Fibroblast of upper back skin (primary cell): Measurements from ENCODE around the gene LGALS7.
"Not testable (repeated sequence)": the region's sequence is repeated elsewhere in the genome, so short reads cannot be mapped to it uniquely, and the experiment has no call there.

Experiments used
- DNase-seq: peaks from one replicate; pipeline ENCODE4 v3.0.0-alpha.2; 2013

Gene LGALS7

DNA sequence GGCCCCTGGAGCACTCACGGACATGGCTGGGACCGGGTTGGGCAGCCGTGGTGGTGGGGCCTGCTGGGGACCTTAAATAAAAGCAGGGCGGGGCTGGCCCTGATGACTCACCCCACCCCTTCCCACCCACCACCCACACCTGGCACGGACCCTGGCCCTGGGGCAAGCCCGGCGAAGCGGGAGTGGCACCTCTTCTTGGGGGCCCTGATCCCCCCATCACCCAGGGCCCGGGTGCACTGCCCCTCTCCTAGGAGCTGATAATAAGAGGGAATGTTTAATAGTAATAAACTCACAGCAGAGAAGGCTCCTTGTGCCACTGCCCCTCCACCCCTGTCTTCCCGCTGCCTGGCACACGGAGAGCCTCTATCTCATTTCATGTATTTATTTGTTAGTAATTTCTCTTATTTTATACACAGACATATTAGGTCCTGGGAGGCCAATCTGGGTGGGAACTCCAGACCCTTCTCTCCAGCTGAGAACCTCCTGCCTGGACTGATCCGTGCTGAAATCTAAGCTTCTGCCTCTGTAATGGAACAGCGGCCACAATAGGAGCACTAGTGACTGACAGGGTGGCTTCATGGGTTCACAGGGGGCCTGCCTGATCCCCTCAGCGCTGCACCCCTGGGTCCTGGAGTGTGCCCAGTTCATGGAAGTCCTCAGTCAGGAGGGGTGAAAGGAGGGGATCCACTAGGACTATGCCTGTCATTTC is at the start of gene LGALS7:
Gene LGALS7, minus strand, starts transcription at position 49 of the 709 bp plus-strand sequence. Its CDS starts 25 bp downstream, at position 24.
- no peak for DNase-seq

DNA sequence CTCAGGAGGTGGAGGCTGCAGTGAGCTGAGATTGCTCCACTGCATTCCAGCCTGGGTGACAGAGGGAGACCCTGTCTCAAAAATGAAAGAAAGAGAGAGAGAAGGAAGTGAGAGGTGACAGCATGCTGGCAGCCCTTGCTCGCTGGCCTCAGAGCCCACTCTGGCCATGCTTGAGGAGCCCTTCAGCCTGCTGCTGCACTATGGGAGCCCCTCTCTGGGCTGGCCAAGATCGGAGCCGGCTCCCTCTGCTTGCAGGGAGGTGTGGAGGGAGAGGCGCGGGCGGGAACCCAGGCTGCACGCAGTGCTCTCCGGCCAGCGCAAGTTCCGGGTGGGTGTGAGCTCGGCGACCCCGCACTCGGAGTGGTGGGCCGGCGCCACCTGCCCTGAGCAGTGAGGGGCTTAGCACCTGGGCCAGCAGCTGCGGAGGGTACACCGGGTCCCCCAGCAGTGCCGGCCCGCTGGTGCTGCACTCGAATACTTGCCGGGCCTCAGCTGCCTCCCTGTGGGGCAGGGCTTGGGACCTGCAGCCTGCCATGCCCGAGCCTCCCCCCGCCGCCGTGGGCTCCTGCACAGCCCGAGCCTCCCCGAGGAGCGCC is 48.0 kb upstream of the LGALS7 start:
- not testable (repeated sequence) for DNase-seq

DNA sequence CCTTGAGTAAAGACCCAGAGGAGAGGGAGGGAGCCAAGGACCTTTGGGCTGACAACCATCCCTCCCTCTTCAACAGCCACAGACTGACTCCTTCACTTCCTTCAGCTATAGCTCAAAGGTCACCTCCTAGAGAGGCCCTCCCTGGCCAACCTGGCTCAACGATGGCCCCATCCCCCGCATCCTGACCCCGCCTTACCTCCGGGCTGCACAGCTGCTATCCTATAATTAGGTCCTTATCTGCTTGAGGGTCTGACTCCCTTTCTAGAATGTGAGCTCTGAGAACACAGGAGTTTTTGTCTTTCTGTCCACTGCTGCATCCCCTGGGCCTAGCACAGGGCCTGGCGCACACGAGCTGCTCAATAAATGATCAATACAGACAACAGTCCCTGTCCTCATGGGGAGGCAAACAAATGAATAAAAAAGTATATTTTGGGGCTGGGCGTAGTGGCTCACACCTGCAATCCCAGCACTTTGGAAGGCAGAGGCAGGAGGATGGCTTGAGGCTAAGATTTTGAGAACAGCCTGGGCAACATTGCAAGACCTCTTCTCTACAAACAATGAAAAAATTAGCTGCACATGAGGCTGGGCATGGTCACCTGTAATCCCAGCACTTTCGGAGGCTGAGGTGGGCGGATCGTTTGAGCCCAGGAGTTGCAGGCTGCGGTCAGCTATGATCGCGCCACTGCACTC is 46.1 kb upstream of the LGALS7 start:
- no peak for DNase-seq

DNA sequence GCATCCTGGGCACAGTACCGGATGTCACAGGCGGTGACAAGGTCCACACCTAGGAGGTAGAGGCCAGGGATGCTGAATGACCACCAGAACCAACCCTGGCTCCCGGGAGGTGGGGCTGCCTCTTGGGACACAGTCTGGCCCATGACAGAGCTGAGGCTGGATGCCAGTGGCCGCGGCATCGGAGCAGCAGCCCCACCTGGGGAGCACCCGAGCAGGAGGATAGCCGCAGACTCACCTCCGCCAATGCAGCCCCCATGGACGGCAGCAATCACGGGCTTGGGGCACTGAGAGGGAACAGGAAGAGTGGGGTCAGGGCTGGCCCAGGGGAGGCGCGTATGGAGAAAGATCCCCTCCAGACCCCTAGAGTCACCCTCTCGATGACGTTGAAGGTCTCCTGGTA is 43.8 kb upstream of the LGALS7 start:
- DNase-seq: no peak

DNA sequence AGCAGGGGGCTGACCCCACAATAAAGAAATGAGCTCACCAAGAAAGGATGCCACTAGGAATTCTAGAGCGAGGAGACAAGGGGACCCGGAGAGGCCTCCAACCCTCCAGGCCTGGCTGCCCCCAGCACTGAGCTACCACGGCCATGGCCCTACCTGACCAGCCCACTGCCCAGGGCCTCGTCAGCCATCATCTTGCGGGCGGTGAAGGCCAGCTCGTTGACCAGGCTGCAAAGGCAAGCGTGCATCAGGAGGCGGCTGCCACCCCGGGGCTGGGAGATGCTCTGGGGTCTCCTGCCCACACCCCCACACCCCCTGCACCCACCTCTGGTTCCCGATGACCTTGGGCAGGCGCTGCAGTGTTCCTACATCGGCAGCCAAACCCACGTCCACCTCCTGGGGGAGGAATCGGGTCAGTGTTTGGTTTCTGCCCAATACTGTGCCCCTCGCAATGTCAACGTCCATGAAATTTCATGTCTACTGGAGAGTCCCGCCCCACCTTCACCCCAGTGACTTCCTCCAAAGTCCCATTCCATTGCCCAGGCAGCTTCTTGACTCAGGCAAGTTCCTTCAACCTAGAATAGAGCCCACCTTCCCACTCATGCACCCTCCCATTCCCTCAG is 42.9 kb upstream of the LGALS7 start:
- DNase-seq: no peak

DNA sequence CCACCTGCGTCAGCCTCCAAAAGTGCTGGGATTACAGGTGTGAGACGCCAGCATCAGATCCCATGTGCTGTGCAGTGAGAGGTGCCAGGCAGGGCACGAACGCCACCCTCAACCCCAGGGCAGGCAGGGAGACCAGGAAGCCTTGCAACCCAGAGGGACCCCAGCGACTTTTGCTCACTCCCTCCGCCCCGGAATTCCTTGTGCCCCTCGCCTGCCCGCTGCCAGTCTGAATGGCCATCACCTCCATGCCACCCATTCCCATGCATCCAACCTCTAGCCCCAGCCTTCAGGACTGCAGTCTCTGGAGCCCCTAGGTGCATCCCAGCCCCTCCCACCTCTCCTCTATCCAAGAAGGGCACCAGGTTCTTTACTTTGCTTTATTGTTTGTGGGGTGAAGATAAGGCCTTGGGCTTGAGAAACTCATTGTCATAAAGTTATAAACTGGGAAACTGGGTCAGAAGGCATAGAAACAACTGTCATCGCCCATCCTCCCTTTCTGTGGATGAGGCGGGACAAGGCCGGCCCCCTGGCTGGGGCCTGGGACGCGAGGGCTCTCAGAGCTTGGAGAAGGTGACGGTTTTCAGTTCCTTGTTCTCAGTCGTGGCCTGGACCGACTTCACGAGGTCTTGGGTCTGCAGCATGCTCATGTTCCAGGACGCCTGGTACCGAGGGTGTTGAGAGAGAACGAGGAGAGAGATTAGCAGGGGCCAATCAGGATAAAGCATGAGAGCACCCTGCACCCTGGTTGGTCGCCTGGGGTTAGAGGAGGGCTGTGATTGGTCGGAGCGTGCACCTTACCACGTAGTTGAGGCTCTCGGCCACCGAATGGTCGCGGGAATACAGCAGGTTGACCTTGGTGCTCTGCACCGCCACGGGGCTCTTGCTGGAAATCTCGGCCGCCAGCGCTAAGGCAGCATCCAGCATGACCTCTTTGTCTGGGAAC is 42.0 kb upstream of the LGALS7 start:
- no peak for DNase-seq

DNA sequence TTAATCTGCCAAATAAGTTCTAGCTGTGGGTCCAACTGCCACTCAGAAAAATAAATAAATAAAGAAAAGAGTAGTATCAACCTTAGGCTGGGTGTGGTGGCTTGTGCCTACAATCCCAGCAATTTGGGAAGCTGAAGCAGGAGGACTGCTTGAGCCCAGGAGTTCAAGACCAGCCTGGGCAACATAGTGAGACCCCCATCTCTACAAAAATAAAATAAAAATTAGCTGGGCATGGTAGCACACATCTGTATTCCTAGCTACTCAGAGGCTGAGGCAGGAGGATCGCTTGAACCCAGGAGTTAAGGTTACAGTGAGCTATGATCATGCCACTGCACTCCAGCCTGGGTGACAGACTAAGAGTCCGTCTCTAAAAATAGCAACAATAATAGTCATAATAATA is 40.6 kb upstream of the LGALS7 start:
- not testable (repeated sequence) for DNase-seq

DNA sequence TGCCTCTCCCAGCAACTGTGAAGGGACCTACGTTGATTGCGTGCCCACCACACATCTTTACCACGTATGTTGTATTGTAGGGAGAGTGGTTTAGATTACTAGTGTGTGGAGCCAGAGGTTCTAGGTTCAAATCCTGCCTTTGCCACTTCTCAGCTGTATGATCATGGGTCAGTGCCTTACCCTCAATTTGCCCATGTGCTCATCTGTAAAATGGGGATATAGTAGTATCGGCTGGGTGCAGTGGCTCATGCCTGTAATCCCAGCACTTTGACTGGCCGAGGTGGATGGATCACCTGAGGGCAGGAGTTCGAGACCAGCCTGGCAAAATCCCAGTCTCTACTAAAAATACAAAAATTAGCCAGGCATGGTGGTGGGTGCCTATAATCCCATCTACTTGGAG is 40.0 kb upstream of the LGALS7 start:
- DNase-seq: no peak

DNA sequence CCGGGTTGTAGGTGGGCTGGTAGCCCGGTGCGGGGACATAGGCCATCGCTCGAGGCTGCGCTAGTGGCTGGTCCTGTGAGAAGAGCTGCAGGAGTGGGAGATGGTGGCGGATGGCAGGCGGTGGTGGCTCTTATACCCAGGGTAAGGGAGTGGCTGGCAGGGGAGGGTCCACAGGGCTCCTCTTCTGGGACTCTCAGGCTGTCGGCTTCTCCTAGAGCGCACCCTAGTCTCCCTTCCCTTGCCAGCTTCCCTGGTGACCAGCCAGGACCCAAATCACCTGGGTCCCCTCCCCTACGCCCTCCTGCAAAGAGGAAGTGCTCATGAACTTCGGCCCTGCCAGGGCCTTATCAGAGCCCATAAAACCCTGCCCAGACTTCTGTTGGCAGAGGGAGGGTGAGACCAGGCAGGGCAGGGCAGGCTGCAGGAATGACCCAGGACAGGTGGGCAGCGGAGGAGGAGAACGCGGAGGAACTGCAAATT is 39.6 kb upstream of the LGALS7 start, which contains the start of gene LGALS4:
Gene LGALS4, minus strand, starts transcription at position 105 of the 480 bp plus-strand sequence. Its CDS starts 59 bp downstream, at position 46.
- no peak for DNase-seq

DNA sequence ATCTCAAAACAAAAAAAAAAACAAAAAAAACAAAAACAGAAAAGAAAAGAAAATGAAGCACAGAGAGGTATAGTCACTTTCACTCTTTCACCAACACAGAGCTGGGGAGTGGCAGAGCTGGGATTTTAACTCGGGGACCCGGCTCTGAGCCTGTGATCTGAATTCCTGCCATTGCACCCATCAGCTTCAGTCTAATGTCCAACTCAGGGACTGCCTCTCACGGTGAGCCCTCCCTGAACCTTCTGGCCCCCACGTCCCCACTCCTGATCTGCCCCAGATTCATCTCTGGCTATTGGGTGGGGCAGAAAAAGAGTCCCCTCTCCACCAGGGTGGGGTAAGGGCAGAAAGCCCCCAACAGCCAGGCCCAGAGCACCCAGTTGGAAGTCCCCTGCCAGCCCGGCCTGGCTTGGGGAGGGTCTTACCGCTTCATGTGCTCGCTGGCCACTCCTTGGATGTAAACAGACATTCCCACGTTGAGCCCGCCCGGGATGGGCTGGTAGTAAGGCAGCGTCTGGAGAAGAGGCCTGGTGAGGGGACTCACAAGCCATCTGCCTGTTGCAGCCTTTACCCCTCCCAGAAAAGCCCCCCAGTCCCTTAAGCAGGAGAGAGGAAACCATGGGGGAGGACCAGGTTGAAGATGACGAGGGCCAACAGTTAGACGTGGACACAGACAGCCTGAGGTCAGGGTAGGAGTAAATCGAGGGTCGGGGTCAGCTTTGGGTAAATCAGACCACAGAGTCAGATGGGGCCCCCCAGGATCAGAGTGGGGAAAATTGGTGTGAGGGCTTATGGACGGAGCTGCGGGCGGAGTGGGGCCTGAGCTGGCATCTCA is 38.9 kb upstream of the LGALS7 start:
- no peak for DNase-seq

DNA sequence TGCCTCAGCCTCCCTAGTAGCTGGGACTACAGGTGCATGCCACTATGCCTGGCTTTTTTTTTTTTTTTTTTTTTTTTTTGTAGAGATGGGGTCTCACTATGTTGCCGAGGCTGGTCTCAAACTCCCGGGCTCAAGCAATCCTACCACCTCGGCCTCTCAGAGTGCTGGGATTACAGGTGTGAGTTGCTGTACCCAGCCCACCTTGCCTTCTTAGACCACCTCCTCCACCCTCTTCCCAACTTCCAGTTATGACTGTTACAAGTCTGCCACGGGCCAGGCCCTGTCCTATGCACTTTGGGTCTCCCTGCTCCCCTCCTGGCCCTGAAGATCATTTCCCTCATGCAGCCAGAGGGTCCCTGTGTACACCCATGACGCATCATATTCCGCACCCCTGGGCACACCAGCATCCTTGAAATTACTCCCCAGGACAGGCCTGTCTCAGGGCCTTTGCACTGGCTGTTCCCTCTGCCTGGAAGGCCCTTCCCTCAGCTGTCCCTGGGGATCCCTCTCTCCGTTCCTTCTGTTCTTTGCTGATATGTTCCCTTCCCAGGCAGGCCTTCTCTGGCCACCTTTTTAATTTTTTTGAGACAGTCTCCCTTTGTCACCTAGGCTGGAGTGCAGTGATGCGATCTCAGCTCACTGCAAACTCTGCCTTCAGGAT is 36.4 kb upstream of the LGALS7 start:
- no peak for DNase-seq

DNA sequence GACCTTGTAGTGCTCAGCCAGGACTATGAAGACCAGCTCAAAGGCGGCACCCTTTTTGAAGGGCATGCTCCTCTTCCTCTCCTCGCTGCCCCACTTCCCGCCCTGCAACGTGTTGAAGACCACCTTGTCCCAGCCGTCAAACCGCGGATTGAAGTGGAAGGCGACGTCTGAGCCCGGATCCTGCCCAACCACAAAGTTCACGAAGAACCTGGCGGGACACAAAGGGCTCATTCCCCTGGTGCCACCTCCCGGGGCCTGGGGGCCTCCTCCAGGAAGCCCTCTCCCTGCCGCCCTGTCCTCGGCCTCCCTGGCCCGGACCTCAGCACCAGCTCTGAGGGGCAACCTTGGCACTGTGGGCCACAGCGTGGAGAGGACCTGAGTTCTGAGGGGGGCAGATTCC is 35.4 kb upstream of the LGALS7 start:
- no peak for DNase-seq

DNA sequence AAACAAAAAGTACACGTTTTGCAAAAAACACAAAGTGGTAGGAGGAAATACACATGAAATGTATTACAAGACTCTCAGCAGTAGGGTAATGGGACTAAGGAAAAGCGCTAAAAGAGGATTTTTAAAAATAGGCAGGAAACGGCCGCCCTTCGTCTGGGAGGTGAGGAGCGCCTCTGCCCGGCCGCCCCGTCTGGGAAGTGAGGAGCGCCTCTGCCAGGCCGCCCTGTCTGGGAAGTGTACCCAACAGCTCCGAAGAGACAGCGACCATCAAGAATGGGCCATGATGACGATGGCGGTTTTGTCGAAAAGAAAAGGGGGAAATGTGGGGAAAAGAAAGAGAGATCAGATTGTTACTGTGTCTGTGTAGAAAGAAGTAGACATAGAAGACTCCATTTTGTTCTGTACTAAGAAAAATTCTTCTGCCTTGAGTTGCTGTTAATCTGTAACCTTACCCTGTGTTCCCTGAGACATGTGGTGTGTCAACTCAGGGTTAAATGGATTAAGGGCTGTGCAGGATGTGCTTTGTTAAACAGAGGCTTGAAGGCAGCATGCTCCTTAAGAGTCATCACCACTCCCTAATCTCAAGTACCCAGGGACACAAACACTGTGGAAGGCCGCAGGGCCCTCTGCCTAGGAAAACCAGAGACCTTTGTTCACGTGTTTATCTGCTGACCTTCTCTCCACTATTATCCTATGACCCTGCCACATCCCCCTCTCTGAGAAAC is 34.2 kb upstream of the LGALS7 start:
- not testable (repeated sequence) for DNase-seq

DNA sequence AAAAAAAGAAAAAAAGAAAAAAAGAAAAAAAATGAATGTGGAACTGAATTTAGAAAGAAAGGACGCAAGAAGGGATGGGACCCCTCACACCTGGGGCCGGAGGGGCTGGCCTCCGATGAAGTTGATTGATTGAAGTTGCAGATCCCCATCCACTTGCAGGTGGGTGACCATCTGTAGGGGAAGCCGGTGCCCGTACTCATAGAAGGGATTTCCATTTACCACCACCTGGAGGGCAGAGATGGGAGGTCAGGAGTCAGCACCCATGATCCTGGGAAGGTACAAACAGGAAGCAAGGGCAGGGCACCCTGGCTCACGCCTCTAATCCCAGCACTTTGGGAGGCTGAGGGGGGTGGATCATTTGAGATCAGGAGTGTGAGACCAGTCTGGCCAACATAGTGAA is 33.1 kb upstream of the LGALS7 start:
- no peak for DNase-seq

DNA sequence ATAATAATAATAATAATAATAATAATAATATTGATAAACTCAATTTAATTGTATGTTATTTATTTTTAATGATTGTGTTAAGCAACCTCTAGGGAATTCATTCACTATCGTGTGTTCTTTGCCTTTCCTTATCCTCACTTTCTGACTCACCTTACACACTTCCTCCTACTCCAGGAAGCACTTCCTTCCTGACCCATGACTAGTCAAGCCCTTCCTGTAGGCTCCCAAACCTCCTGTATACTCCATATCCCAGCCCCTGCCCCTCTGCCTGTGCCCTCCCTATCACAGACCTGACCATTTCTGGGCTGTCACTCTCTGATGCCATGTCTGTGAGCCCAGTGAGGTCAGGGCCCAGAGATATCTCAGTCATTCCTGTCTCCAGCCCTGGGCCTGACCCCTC is 31.9 kb upstream of the LGALS7 start:
- no peak for DNase-seq

DNA sequence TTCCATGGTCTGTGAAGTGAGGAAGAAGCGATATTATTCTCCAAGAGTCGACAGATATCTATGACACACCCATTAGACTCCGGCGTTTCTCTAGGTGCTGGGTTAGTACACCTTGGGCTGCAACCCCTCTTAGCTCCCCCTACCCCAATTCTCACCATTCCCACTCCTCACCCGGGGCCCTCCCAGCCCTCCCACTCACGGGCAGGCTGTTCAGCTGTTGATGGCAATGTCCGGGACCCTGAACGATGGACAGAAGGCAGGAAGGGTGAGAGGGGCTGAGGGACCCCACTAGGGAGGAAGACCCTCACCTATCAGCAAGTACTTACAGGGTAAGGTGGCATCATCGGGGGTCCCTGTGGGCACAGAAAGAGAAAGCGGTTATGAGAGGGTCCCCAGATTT is 30.2 kb upstream of the LGALS7 start:
- no peak for DNase-seq

DNA sequence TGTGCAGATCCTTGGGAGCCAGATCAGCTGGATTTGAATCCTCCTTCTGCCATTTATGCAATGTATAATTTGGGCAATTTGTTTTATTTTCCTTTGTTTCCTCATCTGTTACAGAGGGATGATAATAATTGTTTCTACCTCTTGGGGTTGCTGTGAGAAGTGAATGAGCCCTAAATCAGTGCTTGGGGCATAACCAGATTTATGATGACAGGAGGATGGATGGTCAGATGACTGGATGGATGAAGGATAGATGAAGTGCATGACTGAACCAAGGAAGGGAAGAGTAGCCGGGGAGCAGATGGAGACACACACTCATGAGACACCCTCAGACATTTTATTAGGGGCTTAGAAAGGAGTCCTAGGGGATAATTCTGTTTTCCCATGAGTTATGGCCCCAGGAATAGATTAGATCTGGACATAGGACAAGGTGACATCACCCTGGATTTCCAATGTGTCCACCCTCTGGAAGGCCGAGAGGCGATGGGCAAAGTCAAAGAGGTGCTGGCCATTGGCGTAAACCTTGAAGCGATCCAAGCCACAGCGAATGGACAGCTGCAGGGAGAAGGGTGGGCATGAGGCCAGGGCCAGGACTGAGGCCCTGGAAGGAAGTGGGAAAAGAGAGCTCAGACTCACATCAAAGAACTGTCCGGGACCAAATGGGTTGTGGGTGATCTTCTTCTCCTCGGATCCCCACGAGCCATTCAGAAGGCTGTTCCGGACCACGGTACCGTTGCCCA is 28.2 kb upstream of the LGALS7 start:
- DNase-seq: no peak

DNA sequence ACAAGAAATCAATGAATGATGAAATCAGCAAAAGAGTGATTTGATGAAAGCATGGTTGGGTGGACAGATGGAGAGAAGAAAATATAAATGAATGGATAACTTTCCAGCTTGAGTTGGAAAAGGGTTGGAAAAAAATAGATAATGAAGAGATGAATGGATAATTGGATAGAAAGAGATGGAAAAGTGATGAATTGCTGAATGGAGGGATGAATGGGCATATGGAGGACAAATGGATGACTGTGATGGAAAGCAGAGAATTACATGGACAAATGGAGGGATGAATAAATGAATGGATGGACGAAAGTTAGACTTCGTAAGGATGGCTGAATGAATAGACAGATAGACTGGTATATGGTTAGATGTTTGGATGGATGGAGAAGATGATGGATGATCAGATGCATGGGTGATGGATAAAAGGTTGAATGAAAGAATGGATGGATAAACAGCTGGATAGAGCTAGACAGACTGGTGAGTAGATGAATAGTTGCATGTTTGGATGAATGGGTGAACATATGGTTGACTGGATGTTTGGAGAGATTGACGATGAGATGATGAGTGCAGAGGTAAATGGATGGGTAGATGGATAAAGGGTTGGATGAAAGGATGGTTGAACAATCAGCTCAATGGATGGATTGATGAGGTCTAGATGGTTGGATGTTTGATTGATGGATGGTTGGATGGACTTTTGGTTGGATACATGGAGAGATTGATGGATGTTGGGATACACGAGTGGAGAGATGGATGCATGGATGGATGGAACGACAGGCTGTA is 27.4 kb upstream of the LGALS7 start:
- no peak for DNase-seq

DNA sequence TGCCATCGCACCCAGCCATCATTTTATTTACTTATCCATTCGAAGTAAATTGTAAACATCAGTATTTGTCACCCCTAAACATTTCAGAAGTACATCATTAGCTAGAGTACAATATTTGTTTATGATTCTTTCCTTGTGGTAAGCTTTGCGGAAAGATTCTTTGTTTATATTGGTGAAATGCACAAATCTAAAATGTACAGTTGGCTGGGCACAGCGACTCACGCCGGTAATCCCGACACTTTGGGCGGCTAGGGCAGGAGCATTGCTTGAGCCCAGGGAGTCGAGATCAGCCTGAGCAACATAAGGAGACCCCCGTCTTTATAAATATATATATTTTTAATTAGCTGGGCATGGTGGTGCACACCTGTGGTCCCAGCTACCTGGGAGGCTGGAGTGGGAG is 25.8 kb upstream of the LGALS7 start:
- no peak for DNase-seq
